HG02571 (cell line): ENCODE data around the gene SPDYE16.
"Not testable (repeated sequence)": the region's sequence is repeated elsewhere in the genome, so short reads cannot be mapped to it uniquely, and the experiment has no call there.

Experiments used
- ATAC-seq: cut with Tn5 transposase; IDR thresholded peaks from one replicate; pipeline ENCODE4 v1.9.1; 2021; ENCODE audit warnings: mild to moderate bottlenecking, moderate library complexity; ENCODE audit not compliant: unreplicated experiment

Gene SPDYE16

GRCh38 chr7:76505168-76506080 lies 37.7 kb downstream of the SPDYE16 start:
- no peak for ATAC-seq

- ATAC-seq, result not testable (repeated sequence)
Measured at GRCh38 chr7:76504351-76505167, 38.5 kb downstream of the SPDYE16 start.

DNA sequence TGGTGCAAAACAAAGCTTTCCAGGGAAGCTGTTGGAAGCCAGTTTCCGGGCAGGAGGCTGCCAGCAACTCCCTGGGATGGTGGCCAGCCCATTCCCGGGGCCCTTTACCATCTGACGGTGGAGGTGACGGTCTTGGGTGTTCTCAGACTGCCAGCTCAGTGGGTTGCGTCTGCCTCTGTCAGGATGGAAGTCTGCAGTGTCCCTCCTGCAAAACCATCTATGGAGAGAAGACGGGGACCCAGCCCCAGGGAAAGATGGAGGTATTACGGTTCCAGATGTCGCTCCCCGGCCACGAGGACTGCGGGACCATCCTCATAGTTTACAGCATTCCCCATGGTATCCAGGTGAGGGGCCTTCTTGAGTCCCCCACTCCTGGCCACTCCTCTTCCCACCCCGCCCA lies 39.9 kb downstream of the SPDYE16 start:
- not testable (repeated sequence) for ATAC-seq

DNA sequence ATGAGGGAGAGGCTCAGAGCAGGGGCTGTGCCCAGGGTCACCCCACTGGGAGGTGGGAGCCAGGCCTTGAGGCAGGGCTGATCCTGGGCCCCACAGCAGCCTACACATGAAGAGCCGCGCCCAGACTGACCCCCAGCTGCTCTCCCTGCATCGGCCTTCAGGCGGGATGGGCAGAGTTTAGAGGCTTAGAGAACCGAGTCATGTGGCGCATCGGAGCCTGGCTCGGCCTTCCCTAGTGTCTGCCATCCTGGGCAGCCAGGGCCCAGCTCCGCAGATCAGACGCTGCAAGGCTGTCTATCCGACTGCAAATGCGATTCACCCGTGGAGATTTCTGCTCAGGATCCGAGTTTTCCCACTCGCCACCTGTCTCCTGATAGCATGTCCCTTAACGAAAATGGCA lies 40.3 kb downstream of the SPDYE16 start:
- ATAC-seq, result not testable (repeated sequence)

DNA sequence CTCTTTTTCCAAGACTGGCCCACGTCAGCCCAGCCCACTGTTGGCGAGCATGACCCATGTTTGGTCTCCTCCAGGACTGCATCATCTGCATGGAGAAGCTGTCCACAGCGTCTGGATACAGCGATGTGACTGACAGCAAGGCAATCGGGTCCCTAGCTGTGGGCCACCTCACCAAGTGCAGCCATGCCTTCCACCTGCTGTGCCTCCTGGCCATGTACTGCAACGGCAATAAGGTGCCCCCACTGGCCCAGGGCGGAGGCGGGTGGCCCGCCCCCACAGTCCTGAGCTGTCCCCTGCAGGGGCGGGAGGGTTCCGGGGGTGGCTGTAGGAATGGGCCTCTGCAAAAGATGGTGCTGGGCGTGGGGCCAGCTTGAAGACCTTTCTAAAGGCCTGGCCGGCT lies 40.9 kb downstream of the SPDYE16 start:
- ATAC-seq, result not testable (repeated sequence)

GRCh38 chr7:76499924-76500241 lies 43.2 kb downstream of the SPDYE16 start:
- not testable (repeated sequence) for ATAC-seq

DNA sequence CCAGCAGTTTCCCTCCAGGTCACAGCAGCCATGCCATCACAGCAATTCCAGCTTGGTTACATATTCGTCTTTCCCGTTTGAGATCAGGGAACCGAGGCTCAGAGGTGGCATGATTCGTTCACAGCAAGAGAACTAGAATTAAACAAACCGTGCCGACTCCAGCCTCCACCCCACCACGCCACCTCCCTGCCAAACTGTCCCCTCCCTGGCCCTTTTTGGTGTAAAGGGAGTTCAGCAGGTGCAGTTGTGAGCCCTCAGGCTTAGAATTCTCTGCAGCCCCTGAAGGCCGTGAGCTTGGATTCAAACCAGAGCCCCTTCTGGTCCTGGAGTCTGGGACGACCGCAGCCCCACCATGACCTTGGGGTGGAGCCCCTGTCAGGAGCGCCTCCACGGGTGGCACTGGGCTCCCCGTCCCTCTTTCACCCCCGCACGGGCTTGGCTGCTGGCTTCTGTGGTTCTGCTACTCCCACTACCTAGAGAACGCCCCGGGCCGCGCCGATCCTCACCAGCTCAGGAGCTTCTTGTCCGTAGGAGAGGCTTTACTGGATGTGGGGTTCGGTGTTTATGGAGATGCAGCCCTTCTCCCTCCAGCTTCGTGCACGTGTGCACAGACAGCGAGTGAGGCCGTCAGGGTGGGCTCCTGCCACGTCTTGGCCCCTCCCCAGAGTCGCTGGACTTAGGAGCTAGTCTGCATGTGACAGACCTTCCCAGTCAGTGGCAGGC lies 43.7 kb downstream of the SPDYE16 start:
- not testable (repeated sequence) for ATAC-seq

- not testable (repeated sequence) for ATAC-seq
Measured at GRCh38 chr7:76498583-76499200, 44.4 kb downstream of the SPDYE16 start.

DNA sequence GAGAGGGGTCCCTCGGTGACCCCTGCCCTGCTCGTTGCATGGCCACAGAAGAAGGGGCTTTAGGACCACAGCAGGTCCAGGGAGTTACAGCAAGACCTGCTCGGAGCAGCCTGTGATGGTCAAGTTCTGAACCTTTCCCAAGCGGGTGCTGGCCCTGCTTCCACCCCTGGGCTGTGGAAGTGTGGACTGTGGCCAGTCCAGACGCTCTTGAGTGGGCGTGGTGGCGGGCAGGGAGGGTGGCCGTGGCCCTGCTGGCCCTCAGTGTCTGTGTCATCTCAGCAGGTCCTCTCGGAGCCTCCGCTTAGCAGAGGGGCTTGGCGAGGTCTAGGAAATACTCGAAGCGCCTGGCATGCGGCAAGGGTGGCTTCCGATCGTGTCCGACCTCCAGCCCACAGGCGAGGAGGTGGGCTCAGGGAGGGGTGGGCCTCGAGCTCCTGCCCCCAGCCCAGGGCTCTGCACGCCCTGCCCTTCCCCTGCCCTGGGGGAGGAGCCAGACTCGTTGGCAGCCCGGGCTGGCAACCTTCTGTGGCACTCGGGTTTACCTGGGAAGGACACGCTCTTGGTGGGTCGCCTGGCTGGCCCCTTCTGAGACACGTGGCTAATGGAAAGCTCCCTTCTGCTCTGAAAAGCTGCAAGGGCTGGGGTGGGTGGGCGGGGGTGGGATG lies 45.0 kb downstream of the SPDYE16 start:
- not testable (repeated sequence) for ATAC-seq

GRCh38 chr7:76495717-76496116 lies 47.4 kb downstream of the SPDYE16 start:
- not testable (repeated sequence) for ATAC-seq

DNA sequence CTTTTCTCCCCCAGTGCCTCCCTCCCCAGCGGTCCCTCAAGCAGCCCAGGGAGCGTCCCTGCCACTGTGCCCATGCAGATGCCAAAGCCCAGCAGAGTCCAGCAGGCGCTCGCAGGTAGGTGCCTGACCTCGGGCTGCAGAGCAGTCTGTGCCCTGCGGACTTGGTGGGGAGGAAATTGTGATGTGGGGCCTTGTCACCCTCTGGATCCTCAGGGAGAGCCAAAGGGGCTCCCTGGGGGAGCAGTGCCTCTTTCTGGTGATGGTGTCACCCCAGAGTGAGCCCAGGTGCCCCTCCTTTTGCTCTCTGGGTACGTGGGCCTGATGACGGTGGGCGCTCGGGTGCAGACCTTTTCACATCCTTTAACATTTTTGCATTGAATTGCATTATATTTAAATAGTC lies 51.0 kb downstream of the SPDYE16 start:
- not testable (repeated sequence) for ATAC-seq

- not testable (repeated sequence) for ATAC-seq
Measured at GRCh38 chr7:76487969-76488368, 55.1 kb downstream of the SPDYE16 start.

DNA sequence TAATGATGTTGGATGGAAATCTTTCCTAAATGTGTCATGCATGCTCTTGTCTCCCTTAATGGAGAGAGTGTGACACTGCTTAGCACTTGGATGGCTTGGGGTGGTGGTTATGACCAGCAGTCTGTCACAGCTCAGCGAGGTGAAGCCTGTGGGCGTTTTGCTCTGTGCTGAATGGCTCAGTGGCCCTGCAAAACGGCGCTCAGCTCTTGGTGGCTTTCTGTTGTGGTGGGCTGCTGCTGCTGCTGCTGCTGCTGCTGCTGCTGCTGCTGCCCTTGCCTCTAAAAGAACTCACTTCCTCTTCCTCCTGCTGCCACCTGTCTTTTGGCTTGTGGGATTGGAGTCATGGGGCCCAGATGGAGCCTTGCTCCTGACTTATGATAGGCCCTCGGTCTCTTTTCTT lies 56.5 kb downstream of the SPDYE16 start:
- peak; percentile 99 for ATAC-seq

- ATAC-seq, result not testable (repeated sequence)
Measured at GRCh38 chr7:76485822-76486610, 57.1 kb downstream of the SPDYE16 start.

DNA sequence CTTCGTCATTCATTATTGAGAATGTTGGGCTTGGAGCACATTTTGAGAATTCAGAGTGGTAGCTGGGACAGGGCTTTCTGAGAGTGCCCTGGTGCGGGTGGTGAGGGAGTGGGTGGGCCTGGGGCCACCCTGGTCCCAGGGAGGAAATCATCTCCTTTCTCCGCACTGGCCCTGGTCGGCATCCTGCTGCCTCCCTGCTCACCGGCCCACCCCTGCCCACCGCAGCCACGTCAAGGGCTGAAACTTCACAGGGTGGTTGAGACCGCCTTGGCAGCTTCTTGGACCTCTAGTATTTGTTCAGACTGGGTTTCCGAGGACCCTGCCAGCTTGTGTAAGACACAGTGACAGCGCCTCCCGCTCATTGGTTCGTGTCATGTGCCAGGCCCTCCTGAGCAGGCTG lies 58.6 kb downstream of the SPDYE16 start:
- not testable (repeated sequence) for ATAC-seq

- not testable (repeated sequence) for ATAC-seq
Measured at GRCh38 chr7:76483081-76483480, 60.0 kb downstream of the SPDYE16 start.

DNA sequence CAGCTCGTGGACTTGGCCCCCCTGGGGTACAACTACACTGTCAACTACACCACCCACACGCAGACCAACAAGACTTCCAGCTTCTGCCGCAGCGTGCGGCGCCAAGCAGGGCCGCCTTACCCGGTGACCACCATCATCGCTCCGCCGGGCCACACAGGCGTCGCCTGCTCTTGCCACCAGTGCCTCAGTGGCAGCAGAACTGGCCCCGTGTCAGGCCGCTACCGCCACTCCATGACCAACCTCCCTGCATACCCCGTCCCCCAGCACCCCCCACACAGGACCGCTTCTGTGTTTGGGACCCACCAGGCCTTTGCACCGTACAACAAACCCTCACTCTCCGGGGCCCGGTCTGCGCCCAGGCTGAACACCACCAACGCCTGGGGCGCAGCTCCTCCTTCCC lies 60.4 kb downstream of the SPDYE16 start:
- not testable (repeated sequence) for ATAC-seq
